GM23338 (cell line): Measurements from ENCODE around the gene RAB40B. TPM values are rescaled to one million over a fixed set of nuclear protein-coding genes. Genes with fewer than 3 reads are reported as not detected.

Experiments used
- ATAC-seq: fragments of 200-7000 bp; cut with Tn5 transposase; 3 replicates; pipeline ENCODE4 v1.9.1; 2020
- DNase-seq: peaks from one replicate; pipeline ENCODE4 v3.0.0-alpha.2; 2015; ENCODE audit warnings: low spot score
- H2AFZ ChIP-seq: fragments of 200-600 bp; sonication (generic); 2 replicates; pipeline ENCODE4 v1.8.0; 2016; ENCODE audit warnings: antibody characterized with exemption, mild to moderate bottlenecking, moderate library complexity
- H3F3A ChIP-seq: fragments of 200-600 bp; sonication (generic); replicated peaks from 2 replicates; pipeline ENCODE4 v1.8.0; 2017; ENCODE audit warnings: antibody characterized with exemption, mixed run types, low read depth
- H3K27ac ChIP-seq: fragments of 200-600 bp; sonication (generic); 2 replicates; pipeline ENCODE4 v1.6.1; 2016; ENCODE audit warnings: low read depth
- H3K27me3 ChIP-seq: fragments of 200-600 bp; sonication (generic); 2 replicates; pipeline ENCODE4 v1.8.0; 2016; ENCODE audit warnings: mild to moderate bottlenecking, mixed run types, moderate library complexity; ENCODE audit not compliant: insufficient read depth
- H3K36me3 ChIP-seq: fragments of 200-600 bp; sonication (generic); 2 replicates; pipeline ENCODE4 v1.8.0; 2016; ENCODE audit warnings: mild to moderate bottlenecking; ENCODE audit not compliant: insufficient read depth
- H3K4me1 ChIP-seq: fragments of 200-600 bp; sonication (generic); 2 replicates; pipeline ENCODE4 v1.8.0; 2016; ENCODE audit warnings: mild to moderate bottlenecking, moderate library complexity; ENCODE audit not compliant: insufficient read depth
- H3K4me2 ChIP-seq: fragments of 200-600 bp; sonication (generic); 2 replicates; pipeline ENCODE4 v1.7.1; 2017; ENCODE audit warnings: mixed run types
- H3K4me3 ChIP-seq: fragments of 200-600 bp; sonication (generic); 2 replicates; pipeline ENCODE4 v1.6.1; 2016; ENCODE audit warnings: mixed run types
- H3K79me2 ChIP-seq: fragments of 200-600 bp; sonication (generic); replicated peaks from 2 replicates; pipeline ENCODE4 v1.8.0; 2017; ENCODE audit warnings: mild to moderate bottlenecking; ENCODE audit not compliant: insufficient read depth
- H3K9me2 ChIP-seq: fragments of 200-600 bp; sonication (generic); 2 replicates; pipeline ENCODE4 v1.8.0; 2017; ENCODE audit not compliant: insufficient read depth
- H4K20me1 ChIP-seq: fragments of 200-600 bp; sonication (generic); replicated peaks from 2 replicates; pipeline ENCODE4 v1.8.0; 2017; ENCODE audit warnings: mild to moderate bottlenecking; ENCODE audit not compliant: insufficient read depth
- H3K27ac Mint-ChIP-seq: 2 replicates; pipeline ENCODE4 v1.8.0; 2020; ENCODE audit warnings: inconsistent platforms, mild to moderate bottlenecking, moderate library complexity, mixed read lengths
- H3K27me3 Mint-ChIP-seq: 3 replicates; pipeline ENCODE4 v1.8.0; 2022; ENCODE audit warnings: low read depth, mild to moderate bottlenecking, moderate library complexity, mixed read lengths, inconsistent platforms; ENCODE audit not compliant: insufficient read depth, poor library complexity
- H3K36me3 Mint-ChIP-seq: 3 replicates; pipeline ENCODE4 v1.8.0; 2021; ENCODE audit warnings: low read depth, mild to moderate bottlenecking, inconsistent platforms, moderate library complexity, mixed read lengths
- H3K4me1 Mint-ChIP-seq: 3 replicates; pipeline ENCODE4 v1.8.0; 2020; ENCODE audit warnings: mild to moderate bottlenecking, inconsistent platforms, mixed read lengths
- H3K4me3 Mint-ChIP-seq: 3 replicates; pipeline ENCODE4 v1.8.0; 2021; ENCODE audit warnings: moderate library complexity, mild to moderate bottlenecking, inconsistent platforms, mixed read lengths
- H3K9me3 Mint-ChIP-seq: 3 replicates; pipeline ENCODE4 v1.8.0; 2020; ENCODE audit warnings: moderate library complexity, mild to moderate bottlenecking, inconsistent platforms, mixed read lengths
- CREB1 ChIP-seq: fragments of 250-450 bp; sonication (Bioruptor Pico); IDR thresholded peaks from 2 replicates; pipeline ENCODE4 v1.5.0; 2020; ENCODE audit warnings: low read depth, mild to moderate bottlenecking, moderate library complexity
- CTCF ChIP-seq, 2 experiments: fragments of 200-600 bp in 1 of 2; sonication (generic) in 1 of 2; conservative IDR thresholded peaks; 2 replicates each; pipeline versions ENCODE4 v1.5.1 to v1.6.1; 2016 to 2017; ENCODE audit warnings: antibody characterized with exemption in 2 of 2, low read depth in 2 of 2, mild to moderate bottlenecking in 2 of 2, moderate library complexity in 1 of 2
- ETS1 ChIP-seq: IDR thresholded peaks from 2 replicates; pipeline ENCODE4 v1.6.1; 2016; ENCODE audit warnings: antibody characterized with exemption
- EZH2 ChIP-seq: fragments of 200-600 bp; sonication (generic); IDR thresholded peaks from one replicate; pipeline ENCODE4 v1.8.0; 2017; ENCODE audit warnings: antibody characterized with exemption, mild to moderate bottlenecking, low read depth; ENCODE audit not compliant: unreplicated experiment
- EZH2phosphoT487 ChIP-seq: fragments of 200-600 bp; sonication (generic); IDR thresholded peaks from one replicate; pipeline ENCODE4 v1.8.1; 2018; ENCODE audit warnings: antibody characterized with exemption; ENCODE audit not compliant: unreplicated experiment
- JUNB ChIP-seq: IDR thresholded peaks from one replicate; pipeline ENCODE4 v1.6.1; 2016; ENCODE audit warnings: antibody characterized with exemption; ENCODE audit not compliant: unreplicated experiment
- NANOG ChIP-seq: IDR thresholded peaks from 2 replicates; pipeline ENCODE4 v1.6.1; 2016; ENCODE audit warnings: antibody characterized with exemption, borderline replicate concordance
- POLR2AphosphoS5 ChIP-seq: IDR thresholded peaks from 2 replicates; pipeline ENCODE4 v1.6.1; 2016; ENCODE audit warnings: antibody characterized with exemption, low read depth
- REST ChIP-seq: IDR thresholded peaks from one replicate; pipeline ENCODE4 v1.6.1; 2018; ENCODE audit warnings: antibody characterized with exemption; ENCODE audit not compliant: unreplicated experiment
- STAT1 ChIP-seq: IDR thresholded peaks from one replicate; pipeline ENCODE4 v1.6.1; 2016; ENCODE audit warnings: antibody characterized with exemption; ENCODE audit not compliant: unreplicated experiment
- ZNF114 ChIP-seq: fragments of 250-450 bp; sonication (Bioruptor Pico); IDR thresholded peaks from 2 replicates; pipeline ENCODE4 v1.5.0; 2020; ENCODE audit warnings: mild to moderate bottlenecking, moderate library complexity
- ZNF331 ChIP-seq: fragments of 250-450 bp; sonication (Bioruptor Pico); IDR thresholded peaks from 2 replicates; pipeline ENCODE4 v1.5.0; 2020; ENCODE audit warnings: low read depth, mild to moderate bottlenecking, moderate library complexity
- ZNF462 ChIP-seq: fragments of 250-450 bp; sonication (Bioruptor Pico); IDR thresholded peaks from 2 replicates; pipeline ENCODE4 v1.5.0; 2020; ENCODE audit warnings: mild to moderate bottlenecking, moderate library complexity
- polyA plus RNA-seq: library from polyadenylated mRNA; unstranded; fragments of >200 nt; fragmentation: Nextera tagmentation; extraction: Ambion mirVana; gene quantifications from 2 replicates; pipeline ENCODE4 v1.2.1, GENCODE V29; 2016
- total RNA-seq: library from RNA; depleted of rRNA; stranded (reverse); fragments of >200 nt; shearing (Covaris generic); gene quantifications from 2 replicates; pipeline ENCODE4 v1.2.3, GENCODE V29; 2014

RAB40B gene
- total and polyA plus RNA-seq, 2 experiments from 2014 or later: 4.2 to 5.2 TPM

- DNase-seq (no peak), ATAC-seq (no peak)
- Histone ChIP-seq H3K4me3 (no peak overlapping the region), H3K27ac (no peak overlapping the region), H3K9me2 (no peaks in the 10 kb centered on the region), H3K79me2 (peaks cover 62% of the 10 kb centered on the region), H3K4me1 (no peaks in the 10 kb centered on the region), H3K27me3 (no peaks in the 10 kb centered on the region), H3K4me2 (no peak overlapping the region), H3F3A (no peaks in the 10 kb centered on the region), H2AFZ (no peak overlapping the region), H3K36me3 (peaks cover under 1% of the 10 kb centered on the region; the same call in 1 of the 2 replicates), H4K20me1 (peaks cover 38% of the 10 kb centered on the region)
- no peaks in the 10 kb centered on the region for H3K4me1 Mint-ChIP-seq
- TF ChIP-seq ZNF331 (CRISPR knock-in tag) (no peak), ETS1 (no peak), EZH2phosphoT487 (no peak), REST (no peak), NANOG (no peak), ZNF114 (no peak), CTCF (conservative IDR thresholded peaks at IDR 0.05; ENCODE audit: low read depth in 2 of 2) (no peak), POLR2AphosphoS5 (no peak), ZNF462 (CRISPR knock-in tag) (no peak), JUNB (no peak), CREB1 (CRISPR knock-in tag) (no peak), EZH2 (no peak), STAT1 (no peak)
- H3K27me3 Mint-ChIP-seq: peaks cover 2% of the 10 kb centered on the region
- no peaks in the 10 kb centered on the region for H3K9me3 Mint-ChIP-seq
- no peak overlapping the region for H3K4me3 Mint-ChIP-seq
- H3K27ac Mint-ChIP-seq: no peak overlapping the region
- peaks cover 40% of the 10 kb centered on the region for H3K36me3 Mint-ChIP-seq
Measured at GRCh38 chr17:82630212-82630611, 68.3 kb downstream of the RAB40B start.
